HG02938 (cell line): ENCODE results near the gene MT1F.
A peak's percentile ranks its signal among the peaks of the same experiment; 100 is the strongest.
"Not testable (repeated sequence)": the region's sequence is repeated elsewhere in the genome, so short reads cannot be mapped to it uniquely, and the experiment has no call there.

Experiments
- ATAC-seq: cut with Tn5 transposase; IDR thresholded peaks from one replicate; pipeline ENCODE4 v1.9.1; 2021; ENCODE audit warnings: mild to moderate bottlenecking, moderate library complexity; ENCODE audit not compliant: unreplicated experiment

The MT1F gene

DNA sequence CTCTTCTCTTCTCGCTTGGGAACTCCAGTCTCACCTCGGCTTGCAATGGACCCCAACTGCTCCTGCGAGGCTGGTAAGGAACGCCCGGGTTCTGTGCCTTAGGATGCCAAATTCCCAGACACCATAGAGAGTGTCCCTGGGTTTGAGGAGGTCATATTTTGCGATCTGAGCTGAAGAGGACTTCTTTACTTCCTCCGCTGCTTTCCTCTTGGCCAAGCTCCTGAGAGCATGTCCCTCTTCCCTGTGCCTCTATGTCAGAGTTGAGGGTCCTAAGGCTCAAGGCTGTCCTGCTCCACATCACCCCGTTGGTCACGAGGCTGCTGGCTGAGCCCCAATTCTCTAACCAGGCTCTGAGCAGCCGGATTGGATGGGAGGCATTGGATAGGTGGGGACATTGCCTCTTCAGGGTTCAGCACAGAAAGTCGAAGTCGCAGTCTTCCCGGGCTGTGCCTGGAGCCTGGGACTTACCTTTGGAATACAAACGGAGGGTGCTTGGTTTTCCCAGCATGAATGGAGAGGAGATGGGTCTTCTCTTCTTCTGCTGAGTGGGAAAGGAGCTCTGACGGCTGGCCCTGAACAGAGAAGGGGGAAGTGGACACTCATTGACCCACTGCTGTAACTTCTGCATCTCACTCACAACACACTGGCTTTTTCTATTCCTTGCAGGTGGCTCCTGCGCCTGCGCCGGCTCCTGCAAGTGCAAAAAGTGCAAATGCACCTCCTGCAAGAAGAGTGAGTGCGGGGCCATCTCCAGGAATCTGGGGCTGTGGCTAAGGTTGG lies 12.3 kb downstream of the MT1F start:
- ATAC-seq = no peak

DNA sequence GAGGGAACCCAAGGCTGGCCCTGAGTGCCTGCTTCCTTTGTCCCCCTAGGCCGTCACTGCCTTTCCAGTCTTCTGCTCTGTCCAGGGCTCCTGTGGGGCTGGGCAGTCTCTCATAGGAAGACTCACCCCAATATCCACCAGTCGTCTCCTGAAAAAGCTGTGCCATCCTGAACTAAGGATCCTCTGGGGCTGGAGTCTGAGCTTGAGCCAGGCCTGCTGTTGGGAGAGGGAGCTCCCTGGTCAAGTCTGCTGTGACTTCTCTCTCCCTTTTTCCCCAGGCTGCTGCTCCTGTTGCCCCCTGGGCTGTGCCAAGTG lies 12.8 kb downstream of the MT1F start:
- no peak for ATAC-seq

DNA sequence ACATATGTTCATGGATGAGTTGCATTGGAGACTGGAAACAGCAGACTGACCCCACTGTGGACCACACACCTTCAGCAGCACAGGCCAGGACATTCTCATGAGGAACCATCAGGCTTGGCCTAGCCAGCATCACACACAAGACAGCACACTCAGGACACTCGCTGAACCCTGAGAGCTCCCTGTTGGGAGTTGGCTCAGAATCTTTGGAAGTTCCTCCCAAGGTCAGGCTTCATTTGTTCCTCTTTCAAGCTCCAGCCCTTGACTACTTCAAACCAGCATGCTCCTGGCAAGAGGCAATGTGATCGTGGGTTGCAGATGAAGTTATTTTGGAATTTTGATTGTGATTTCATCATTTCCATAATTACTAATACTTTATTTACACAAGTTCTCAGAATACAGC lies 13.9 kb downstream of the MT1F start:
- ATAC-seq = not testable (repeated sequence)

- not testable (repeated sequence) for ATAC-seq
Observed at GRCh38 chr16:56672171-56672570, 14.4 kb downstream of the MT1F start.

DNA sequence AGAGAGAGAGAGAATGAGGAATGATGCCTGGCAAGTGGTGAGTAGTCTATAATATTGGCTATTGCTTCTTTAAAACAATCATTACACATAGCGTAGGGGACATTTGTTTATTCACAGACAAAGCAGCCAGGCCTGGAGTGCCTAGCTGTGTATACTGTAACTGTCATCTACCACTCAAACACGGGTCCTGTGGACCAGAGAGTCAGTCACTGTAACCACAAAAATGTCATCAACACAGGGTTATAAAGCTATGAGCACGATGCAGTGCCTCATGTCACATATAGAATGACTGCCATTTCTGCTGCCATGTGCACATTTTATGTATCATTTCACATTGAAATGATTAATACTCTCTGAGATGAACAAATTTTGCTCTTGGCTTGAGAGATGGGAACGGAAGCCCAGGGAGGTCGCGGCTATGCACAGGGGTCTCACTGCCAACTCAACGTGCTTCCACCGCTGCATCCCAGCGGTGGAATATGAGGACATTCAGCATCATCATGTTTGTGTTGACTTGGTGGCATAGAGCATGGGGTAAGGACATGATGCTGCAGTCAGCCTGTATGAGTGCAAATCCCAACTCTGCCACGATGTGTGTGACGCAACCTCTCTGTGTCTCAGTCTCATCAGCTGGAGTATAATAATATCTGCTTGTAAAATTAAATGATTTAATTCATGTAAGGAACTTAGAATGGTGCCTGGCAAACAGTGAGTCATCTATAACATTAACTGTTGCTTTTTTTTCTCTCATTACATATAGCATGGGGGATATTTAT lies 15.2 kb downstream of the MT1F start:
- ATAC-seq = no peak

GRCh38 chr16:56673921-56674320 lies 16.2 kb downstream of the MT1F start:
- ATAC-seq = no peak

DNA sequence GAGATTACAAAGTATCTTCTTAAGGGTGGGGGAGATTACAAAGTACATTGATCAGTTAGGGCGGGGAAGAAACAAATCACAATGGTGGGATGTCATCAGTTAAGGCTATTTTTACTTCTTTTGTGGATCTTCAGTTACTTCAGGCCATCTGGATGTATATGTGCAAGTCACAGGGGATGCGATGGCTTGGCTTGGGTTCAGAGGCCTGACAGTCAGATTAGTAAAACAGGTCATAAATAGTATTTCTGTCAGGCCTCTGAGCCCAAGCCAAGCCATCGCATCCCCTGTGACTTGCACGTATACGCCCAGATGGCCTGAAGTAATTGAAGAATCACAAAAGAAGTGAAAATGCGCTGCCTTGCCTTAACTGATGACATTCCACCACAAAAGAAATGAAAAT lies 16.8 kb downstream of the MT1F start:
- ATAC-seq = not testable (repeated sequence)

DNA sequence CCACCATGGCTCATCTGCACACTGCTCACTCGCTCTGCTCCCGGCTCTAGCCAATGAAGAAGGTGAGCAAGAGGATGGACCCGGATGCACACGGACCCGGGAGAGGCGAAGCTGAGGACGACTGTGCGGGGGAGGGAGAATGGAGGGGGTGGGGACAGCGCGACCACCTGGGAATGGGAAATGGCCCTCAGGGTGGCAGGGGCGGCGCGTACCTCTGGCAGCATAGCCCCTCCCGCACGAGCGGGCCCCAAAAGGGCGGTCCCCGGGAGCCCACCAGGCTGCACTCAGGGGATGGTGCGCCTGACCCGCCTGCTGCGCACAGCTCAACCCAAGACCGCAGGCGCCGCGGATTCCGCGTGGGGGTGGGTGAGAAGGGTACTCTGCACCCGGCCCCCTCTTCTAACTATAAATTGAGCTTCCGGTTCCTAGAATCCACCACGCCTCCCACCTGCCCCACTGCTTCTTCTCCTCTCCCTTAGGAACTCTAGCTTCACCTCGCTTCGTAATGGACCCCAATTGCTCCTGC lies 18.0 kb downstream of the MT1F start:
- ATAC-seq = no peak

GRCh38 chr16:56677474-56677873 lies 19.7 kb downstream of the MT1F start:
- no peak for ATAC-seq

DNA sequence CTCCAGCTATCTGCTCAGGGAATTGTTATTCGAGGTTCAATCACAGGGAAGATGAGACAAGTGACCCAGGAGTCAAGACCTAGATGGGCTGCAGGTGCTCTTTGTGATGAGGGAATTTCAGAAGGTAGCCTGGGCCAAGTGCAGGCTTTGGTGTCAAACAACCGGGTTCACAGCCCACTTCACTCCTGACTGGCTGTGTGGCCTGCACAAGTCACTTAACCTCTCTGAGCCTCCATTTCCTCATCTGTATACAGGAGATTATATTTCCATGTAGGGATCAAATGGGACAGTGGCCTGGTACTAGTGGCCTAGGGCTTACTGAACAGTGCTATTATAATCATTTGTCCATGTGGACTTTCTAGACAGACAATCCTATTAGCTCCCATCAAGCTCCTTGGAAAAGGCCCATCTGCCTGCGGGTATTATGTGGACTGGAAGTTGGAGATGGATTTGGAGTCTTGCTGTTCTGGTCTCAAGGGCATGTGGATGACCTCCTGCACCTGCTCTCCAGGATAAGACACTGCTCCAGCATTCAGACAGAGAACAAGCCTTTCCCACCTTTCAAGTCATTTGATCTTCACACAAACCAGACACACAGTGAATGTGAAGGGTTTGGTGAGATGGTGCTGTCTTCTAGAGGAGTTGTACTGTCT lies 21.4 kb downstream of the MT1F start:
- ATAC-seq = no peak

GRCh38 chr16:56679818-56680217 lies 22.1 kb downstream of the MT1F start:
- ATAC-seq = no peak

DNA sequence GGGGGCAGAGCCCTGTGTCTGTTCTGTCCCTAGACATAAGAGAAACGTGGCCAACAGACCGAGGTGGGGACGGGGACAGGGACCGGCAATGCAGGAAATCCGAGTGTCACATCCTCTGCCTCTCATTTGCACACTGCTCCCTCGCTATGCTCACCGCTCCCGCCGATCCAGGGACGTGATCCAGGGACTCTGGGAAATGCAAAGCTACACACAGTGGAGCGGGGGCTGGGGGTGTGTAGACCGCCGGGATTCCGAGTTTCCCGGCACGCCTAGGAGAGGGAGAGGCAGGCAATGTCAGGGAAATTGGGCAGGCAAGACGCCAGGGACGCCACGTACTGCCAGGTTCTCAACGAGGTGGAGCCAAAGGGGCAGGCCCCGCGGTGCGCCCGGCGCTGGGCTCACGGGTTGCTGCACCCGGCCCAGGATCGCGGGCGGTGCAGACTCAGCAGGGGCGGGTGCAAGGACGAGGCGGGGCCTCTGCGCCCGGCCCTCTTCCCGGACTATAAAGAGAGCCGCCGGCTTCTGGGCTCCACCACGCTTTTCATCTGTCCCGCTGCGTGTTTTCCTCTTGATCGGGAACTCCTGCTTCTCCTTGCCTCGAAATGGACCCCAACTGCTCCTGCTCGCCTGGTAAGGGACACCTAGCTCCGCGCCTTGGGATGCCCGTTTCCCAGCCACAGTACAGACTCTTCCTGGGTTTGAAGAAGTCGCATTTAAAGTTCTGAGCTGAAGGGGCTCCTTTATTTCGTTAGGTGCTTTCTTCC lies 24.4 kb downstream of the MT1F start, which contains the start of gene MT1X:
Gene MT1X (plus strand): TSS at position 532 of the 764 bp plus-strand sequence. CDS start 71 bp downstream, at position 603.
- ATAC-seq = peak; percentile 93

GRCh38 chr16:56682703-56683397 lies 25.1 kb downstream of the MT1F start:
- peak; percentile 3 for ATAC-seq

- ATAC-seq = no peak
Observed at GRCh38 chr16:56683424-56684172, 25.8 kb downstream of the MT1F start.

DNA sequence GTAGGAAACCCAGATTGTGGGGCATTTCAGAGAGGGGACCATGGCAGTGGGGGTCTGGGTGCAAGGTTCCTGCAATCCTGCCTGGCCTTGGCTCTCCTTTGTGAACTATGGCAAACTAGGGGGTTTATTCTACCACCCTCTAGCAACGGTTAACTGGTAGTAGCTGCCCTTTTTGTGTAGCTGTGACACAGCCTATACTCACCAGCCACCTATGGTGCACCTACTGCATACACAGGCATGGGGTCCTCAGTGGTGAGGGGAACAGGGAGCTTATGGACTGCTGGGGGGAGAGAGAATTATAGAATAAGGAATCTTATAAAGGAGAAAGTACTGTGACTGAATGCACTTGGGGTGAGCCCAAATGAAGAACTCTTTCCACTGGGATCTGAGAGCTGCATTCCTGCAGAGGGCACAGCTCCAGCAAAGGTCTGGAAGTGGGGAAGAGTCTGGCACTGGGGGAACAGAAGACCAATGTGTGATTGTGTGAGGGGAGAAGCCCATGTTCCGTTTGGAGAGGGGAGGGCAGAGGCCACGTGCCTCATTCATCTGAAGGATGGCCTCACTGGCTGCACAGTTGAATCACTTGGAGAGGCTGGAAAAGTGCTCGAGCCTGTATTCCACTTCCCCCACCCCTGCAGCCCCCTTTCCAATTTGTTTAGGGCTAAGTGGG lies 26.6 kb downstream of the MT1F start:
- ATAC-seq = no peak

GRCh38 chr16:56684926-56685590 lies 27.3 kb downstream of the MT1F start:
- no peak for ATAC-seq

DNA sequence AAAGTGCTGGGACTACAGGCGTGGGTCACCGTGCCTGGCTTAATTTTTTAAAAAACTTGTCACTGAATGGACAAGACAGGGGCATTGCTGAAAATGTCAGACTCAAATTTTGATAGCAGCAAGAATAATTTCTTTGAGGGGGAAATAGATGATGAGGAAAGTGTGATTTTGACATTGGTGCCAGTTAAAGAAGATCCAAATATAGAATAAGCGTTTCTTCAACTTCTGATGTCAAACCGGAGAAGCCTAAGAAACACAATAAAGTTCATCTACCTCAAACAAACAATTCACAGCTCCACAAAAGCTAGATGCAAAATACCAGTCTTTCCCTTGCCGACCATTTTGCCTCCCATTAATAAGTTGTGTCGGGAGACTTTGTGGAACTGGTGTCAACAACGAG lies 29.0 kb downstream of the MT1F start:
- no peak for ATAC-seq

DNA sequence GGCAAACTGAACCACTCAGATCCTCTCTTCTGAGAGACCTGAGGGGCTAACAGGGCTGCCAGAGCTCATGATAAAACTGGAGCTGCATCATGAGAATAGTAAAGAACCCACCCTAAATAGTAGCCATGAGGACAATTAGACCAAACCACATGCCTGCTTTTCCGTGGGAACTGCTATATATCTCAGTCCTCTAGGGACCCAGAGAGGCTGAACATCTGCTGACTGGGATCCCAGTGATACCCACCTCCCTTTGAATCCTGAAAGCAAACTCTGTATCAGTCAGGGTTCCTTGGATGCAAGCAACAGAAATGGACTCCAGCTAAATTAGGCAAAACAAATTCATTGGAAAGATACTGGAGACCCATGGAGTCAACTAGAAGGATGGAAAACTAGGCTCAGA lies 31.0 kb downstream of the MT1F start:
- ATAC-seq = no peak
